ENCODE data around the gene PHIP.

PHIP gene

GRCh38 chr6:78966542-78966941 lies 111.5 kb downstream of the PHIP start:
- no peak for TF ChIP-seq CTCF (conservative IDR thresholded peaks at IDR 0.05; ENCODE audit: low read depth)
- ChIA-PET CTCF (no interaction called here), POLR2A (ENCODE audit: low non-redundant PET) (no interaction called here)
- H3K27ac ChIP-seq: no peak overlapping the region
- no peak for DNase-seq (ENCODE audit: low spot score)

DNA sequence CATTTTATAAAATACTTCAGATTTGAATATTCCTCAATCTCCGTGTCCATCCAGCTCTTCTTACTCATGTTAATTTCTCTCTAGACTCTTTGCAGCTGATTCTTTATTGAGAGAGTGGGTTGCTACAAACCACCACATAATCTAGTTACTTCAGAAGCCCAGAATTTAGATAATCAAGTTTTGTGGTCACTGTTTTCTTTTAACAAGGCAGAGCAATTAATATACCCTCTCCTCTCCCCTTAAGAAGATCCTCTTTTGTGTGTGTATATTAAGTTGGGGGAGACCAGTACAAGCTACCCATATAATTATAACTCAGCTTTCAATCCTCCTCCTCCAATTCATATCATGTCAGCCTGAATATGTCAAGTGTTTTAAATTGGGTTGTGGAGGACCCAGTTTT lies 115.6 kb downstream of the PHIP start:
- no peak overlapping the region for H3K27ac ChIP-seq
- TF ChIP-seq CTCF (conservative IDR thresholded peaks at IDR 0.05; ENCODE audit: low read depth): no peak
- ChIA-PET CTCF (interaction anchor here (0.6 kb wide), 1 partner anchor 88 kb away, joined by 3 read pairs; no protein-coding TSS in a partner anchor), POLR2A (ENCODE audit: low non-redundant PET) (no interaction called here)
- DNase-seq (ENCODE audit: low spot score): no peak

- TF ChIP-seq CTCF (conservative IDR thresholded peaks at IDR 0.05; ENCODE audit: low read depth): no peak
- CTCF ChIA-PET: interaction anchor here (0.6 kb wide), 1 partner anchor 34 kb away, joined by 3 read pairs; no protein-coding TSS in a partner anchor
These were observed 123.3 kb downstream of the PHIP start for GRCh38 chr6:78954740-78955139.

DNA sequence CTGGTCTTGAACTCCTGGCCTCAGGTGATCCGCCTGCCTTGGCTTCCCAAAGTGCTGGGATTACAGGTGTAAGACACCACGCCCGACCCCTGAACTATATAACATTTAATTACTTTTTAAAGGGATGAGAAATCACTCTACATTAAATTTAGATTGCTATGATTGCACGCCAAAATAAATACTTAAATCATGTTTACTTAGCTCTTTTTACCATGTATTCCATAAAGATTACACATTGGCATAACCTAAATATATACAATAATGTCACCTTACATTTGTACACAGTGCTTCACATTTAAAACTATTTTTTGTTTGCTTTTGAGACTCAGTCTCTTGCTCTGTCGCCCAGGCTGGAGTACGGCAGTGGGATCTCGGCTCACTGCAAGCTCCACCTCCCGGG lies 124.3 kb downstream of the PHIP start:
- no peak for DNase-seq (ENCODE audit: low spot score)
- TF ChIP-seq CTCF (conservative IDR thresholded peaks at IDR 0.05; ENCODE audit: low read depth): no peak
- ChIA-PET POLR2A (ENCODE audit: low non-redundant PET) (no interaction called here), CTCF (no interaction called here)
- H3K27ac ChIP-seq: no peak overlapping the region

More at GRCh38 chr6:78954740-78955139, 123.3 kb downstream of the PHIP start:
- no peak overlapping the region for H3K27ac ChIP-seq
- DNase-seq (ENCODE audit: low spot score): no peak
- POLR2A ChIA-PET (ENCODE audit: low non-redundant PET): no interaction called here

DNA sequence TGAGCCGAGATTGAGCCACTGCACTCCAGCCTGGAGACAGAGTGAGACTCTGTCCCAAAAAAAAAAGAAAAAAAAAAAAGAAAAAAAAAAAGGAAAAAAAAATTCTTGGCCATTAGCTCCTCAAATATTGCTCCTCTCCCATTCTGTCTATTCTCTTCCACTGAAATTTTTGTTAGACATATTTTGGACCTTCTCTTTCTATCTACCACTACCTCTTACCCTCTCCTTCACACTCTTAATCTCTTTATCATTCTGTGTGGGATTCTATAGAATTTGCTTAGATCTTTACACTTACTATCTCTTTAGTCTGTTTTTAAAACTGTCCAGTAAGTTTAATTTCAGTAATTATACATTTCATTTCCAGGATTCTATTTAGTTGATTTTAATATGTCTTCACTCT lies 125.7 kb downstream of the PHIP start:
- ChIA-PET POLR2A (ENCODE audit: low non-redundant PET) (no interaction called here), CTCF (no interaction called here)
- no peak for TF ChIP-seq CTCF (conservative IDR thresholded peaks at IDR 0.05; ENCODE audit: low read depth)
- H3K27ac ChIP-seq: no peak overlapping the region
- no peak for DNase-seq (ENCODE audit: low spot score)

- no peak for TF ChIP-seq CTCF (conservative IDR thresholded peaks at IDR 0.05; ENCODE audit: low read depth)
- DNase-seq (ENCODE audit: low spot score): no peak
- ChIA-PET POLR2A (ENCODE audit: low non-redundant PET) (no interaction called here), CTCF (interaction anchor here (0.6 kb wide), 1 partner anchor 89 kb away, joined by 4 read pairs; no protein-coding TSS in a partner anchor)
- H3K27ac ChIP-seq: no peak overlapping the region
These were observed 129.3 kb downstream of the PHIP start for GRCh38 chr6:78948785-78949184.

- CTCF ChIA-PET: interaction anchor here (0.6 kb wide), 1 partner anchor 90 kb away, joined by 4 read pairs; no protein-coding TSS in a partner anchor
- TF ChIP-seq CTCF (conservative IDR thresholded peaks at IDR 0.05; ENCODE audit: low read depth): no peak
- POLR2A ChIA-PET (ENCODE audit: low non-redundant PET): no interaction called here
- H3K27ac ChIP-seq: no peak overlapping the region
- DNase-seq (ENCODE audit: low spot score): no peak
These were observed 130.1 kb downstream of the PHIP start for GRCh38 chr6:78947962-78948361.
